Measurements from ENCODE around the gene DIO3.

DNA sequence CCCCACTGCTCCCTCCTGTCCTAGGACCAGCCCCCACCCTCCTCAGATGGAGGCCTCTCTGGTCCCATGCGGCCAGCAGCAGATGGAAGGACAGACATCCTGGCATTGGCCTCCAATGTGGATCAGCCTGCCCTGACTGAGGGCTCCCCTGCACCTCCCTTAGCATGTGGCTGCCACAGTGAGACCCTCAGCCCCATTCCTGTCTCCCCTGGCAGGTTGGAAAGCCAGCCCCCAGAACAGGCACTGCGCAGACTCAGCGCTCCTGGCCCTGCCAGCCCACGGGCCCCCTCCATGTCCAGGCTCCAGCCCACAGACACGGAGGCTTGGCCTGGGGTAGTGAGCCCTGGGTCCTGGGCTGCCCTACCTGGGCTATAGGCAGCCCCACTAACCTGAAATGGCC, 47.2 kb upstream of the DIO3 start:
- TF ChIP-seq, protein P1, sequence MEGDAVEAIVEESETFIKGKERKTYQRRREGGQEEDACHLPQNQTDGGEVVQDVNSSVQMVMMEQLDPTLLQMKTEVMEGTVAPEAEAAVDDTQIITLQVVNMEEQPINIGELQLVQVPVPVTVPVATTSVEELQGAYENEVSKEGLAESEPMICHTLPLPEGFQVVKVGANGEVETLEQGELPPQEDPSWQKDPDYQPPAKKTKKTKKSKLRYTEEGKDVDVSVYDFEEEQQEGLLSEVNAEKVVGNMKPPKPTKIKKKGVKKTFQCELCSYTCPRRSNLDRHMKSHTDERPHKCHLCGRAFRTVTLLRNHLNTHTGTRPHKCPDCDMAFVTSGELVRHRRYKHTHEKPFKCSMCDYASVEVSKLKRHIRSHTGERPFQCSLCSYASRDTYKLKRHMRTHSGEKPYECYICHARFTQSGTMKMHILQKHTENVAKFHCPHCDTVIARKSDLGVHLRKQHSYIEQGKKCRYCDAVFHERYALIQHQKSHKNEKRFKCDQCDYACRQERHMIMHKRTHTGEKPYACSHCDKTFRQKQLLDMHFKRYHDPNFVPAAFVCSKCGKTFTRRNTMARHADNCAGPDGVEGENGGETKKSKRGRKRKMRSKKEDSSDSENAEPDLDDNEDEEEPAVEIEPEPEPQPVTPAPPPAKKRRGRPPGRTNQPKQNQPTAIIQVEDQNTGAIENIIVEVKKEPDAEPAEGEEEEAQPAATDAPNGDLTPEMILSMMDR (CRISPR knock-in tag; IDR thresholded peaks at IDR 0.05): no peak
- TF ChIP-seq, protein P2, sequence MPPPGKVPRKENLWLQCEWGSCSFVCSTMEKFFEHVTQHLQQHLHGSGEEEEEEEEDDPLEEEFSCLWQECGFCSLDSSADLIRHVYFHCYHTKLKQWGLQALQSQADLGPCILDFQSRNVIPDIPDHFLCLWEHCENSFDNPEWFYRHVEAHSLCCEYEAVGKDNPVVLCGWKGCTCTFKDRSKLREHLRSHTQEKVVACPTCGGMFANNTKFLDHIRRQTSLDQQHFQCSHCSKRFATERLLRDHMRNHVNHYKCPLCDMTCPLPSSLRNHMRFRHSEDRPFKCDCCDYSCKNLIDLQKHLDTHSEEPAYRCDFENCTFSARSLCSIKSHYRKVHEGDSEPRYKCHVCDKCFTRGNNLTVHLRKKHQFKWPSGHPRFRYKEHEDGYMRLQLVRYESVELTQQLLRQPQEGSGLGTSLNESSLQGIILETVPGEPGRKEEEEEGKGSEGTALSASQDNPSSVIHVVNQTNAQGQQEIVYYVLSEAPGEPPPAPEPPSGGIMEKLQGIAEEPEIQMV (CRISPR knock-in tag; IDR thresholded peaks at IDR 0.05; ENCODE audit: low read depth): no peak
- TF ChIP-seq SP2 (CRISPR knock-in tag; IDR thresholded peaks at IDR 0.05) (no peak), KDM3A (CRISPR knock-in tag; IDR thresholded peaks at IDR 0.05; ENCODE audit: low read depth) (no peak), RELA (CRISPR knock-in tag; IDR thresholded peaks at IDR 0.05) (no peak), GTF2F1 (IDR thresholded peaks at IDR 0.05; ENCODE audit: low read length) (no peak), JUN (CRISPR knock-in tag; IDR thresholded peaks at IDR 0.05) (no peak), ZNF777 (CRISPR knock-in tag; IDR thresholded peaks at IDR 0.05) (no peak), POLR2A (IDR thresholded peaks at IDR 0.05; ENCODE audit: insufficient read depth in 1 of 2, low read depth in 2 of 2, low read length in 2 of 2) (no peak)
